Stomach (tissue), 9 donors: Measurements from ENCODE around the gene SEMA4D. TPM values are rescaled to one million over a fixed set of nuclear protein-coding genes. Genes with fewer than 3 reads are reported as not detected.
A peak's percentile ranks its signal among the peaks of the same experiment; 100 is the strongest.

Source experiments
- DNase-seq, 2 donors: peaks; one replicate each; pipeline versions ENCODE4 v3.0.0 to v3.0.0-alpha.2; 2013 to 2019
- H3K27ac ChIP-seq, 5 donors: fragments of 200-600 bp in 4 of 5; sonication (generic) in 4 of 5; one replicate each; pipeline ENCODE4 v1.5.1; 2013 to 2019; ENCODE audit warnings: mild to moderate bottlenecking in 1 of 5, moderate library complexity in 1 of 5
- H3K27me3 ChIP-seq, 3 donors: fragments of 200-600 bp; sonication (generic); one replicate each; pipeline ENCODE4 v1.5.1; 2017 to 2019; ENCODE audit warnings: mixed run types in 1 of 3
- H3K36me3 ChIP-seq, 4 donors: fragments of 200-600 bp; sonication (generic); 1 replicate in 3 of 4; 2 replicates in 1 of 4; pipeline ENCODE4 v1.5.1; 2016 to 2019
- H3K4me1 ChIP-seq, 4 donors: fragments of 200-600 bp; sonication (generic); one replicate each; pipeline ENCODE4 v1.5.1; 2016 to 2019
- H3K4me3 ChIP-seq, 4 donors: fragments of 200-600 bp; sonication (generic) in 3 of 4; one replicate each; pipeline ENCODE4 v1.5.1; 2016 to 2019; ENCODE audit warnings: mild to moderate bottlenecking in 1 of 4
- H3K9me3 ChIP-seq, 4 donors: fragments of 200-600 bp; sonication (generic); one replicate each; pipeline ENCODE4 v1.5.1; 2016 to 2019
- EP300 ChIP-seq: sonication (generic); formaldehyde crosslinking; IDR thresholded peaks from one replicate; pipeline ENCODE4 v1.6.1; 2017; ENCODE audit warnings: antibody characterized with exemption
- POLR2A ChIP-seq, 4 donors: fragments of 450-650 bp; IDR thresholded peaks; one replicate each; pipeline ENCODE4 v1.6.1; 2016; ENCODE audit warnings: antibody characterized with exemption in 4 of 4, control low read depth in 2 of 4, mild to moderate bottlenecking in 1 of 4, moderate library complexity in 1 of 4
- POLR2AphosphoS5 ChIP-seq, 3 donors: sonication (generic); formaldehyde crosslinking; IDR thresholded peaks; one replicate each; pipeline ENCODE4 v1.6.1; 2016; ENCODE audit warnings: antibody characterized with exemption in 3 of 3
- WGBS, 5 donors: extraction: QIAGEN DNeasy Blood & Tissue Kit in 3 of 5; methylation state at CpG; one replicate each; pipeline versions ENCODE4 v1.1.5 to v1.1.7; 2013 to 2018; 5-methylcytosine and 5-hydroxymethylcytosine counted together
- intact Hi-C: fragments of 100-400 bp; cut with DNase I; formaldehyde crosslinking; loops from one replicate; pipeline ENCODE4 v1.15.1; 2023; ENCODE audit warnings: low total_unique reads
- polyA plus RNA-seq, 3 donors: library from polyadenylated mRNA; stranded (reverse); fragments of 200-250 nt; gene quantifications; one replicate each; pipeline ENCODE4 v1.2.3, GENCODE V29; 2013
- total RNA-seq, 5 donors: library from RNA; depleted of rRNA; stranded (reverse); fragments of >200 nt; gene quantifications; one replicate each; pipeline versions ENCODE4 v1.1.0 to v1.2.3, GENCODE V29; 2014 to 2016
- TF ChIP-seq, protein P1 (sequence below), 7 experiments: fragments of 450-650 bp in 4 of 7; fragments of 200-600 bp in 3 of 7; sonication (generic) in 3 of 7; IDR thresholded peaks; one replicate each; pipeline ENCODE4 v1.5.1; 2016 to 2019; ENCODE audit warnings: antibody characterized with exemption in 7 of 7, control low read depth in 2 of 7, mild to moderate bottlenecking in 1 of 7
- donor health status: healthy with polysubstance abuse.
- donor health status: Bipolar disorder and iron deficiency.
- donor health status: healthy.

SEMA4D gene
- total and polyA plus RNA-seq, 8 donors = 4.9 to 43.3 (median 12.5) TPM

DNA sequence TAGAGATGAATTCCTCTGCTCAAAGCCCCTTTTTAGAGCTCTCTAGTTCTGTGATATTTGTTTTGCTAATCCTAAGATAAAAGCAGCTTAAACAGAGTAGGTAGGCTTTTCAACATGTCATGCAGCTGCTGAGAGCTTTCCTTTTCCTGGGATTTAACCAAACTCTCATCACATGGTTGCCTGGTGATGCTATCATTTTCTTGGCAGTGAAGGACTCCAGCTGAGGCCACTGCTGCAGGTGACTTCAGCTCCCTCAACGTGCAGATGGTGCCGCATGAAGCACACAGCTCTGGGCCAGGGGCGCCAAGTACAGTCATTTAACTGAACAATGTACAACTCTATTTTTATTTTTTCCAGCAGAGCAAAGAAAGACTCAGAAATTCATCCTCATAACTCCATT lies 137.4 kb downstream of the SEMA4D start:
- TF ChIP-seq POLR2A (IDR thresholded peaks at IDR 0.05) (no peak), EP300 (no peak), POLR2AphosphoS5 (IDR thresholded peaks at IDR 0.05) (no peak)
- TF ChIP-seq, protein P1, sequence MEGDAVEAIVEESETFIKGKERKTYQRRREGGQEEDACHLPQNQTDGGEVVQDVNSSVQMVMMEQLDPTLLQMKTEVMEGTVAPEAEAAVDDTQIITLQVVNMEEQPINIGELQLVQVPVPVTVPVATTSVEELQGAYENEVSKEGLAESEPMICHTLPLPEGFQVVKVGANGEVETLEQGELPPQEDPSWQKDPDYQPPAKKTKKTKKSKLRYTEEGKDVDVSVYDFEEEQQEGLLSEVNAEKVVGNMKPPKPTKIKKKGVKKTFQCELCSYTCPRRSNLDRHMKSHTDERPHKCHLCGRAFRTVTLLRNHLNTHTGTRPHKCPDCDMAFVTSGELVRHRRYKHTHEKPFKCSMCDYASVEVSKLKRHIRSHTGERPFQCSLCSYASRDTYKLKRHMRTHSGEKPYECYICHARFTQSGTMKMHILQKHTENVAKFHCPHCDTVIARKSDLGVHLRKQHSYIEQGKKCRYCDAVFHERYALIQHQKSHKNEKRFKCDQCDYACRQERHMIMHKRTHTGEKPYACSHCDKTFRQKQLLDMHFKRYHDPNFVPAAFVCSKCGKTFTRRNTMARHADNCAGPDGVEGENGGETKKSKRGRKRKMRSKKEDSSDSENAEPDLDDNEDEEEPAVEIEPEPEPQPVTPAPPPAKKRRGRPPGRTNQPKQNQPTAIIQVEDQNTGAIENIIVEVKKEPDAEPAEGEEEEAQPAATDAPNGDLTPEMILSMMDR (IDR thresholded peaks at IDR 0.05) = no peak
- peaks cover 59 to 90% (median 83%) of the 10 kb centered on the region in 4 donors for H3K36me3 ChIP-seq
- H3K27ac ChIP-seq = peak overlapping the region in 2 of 5 donors; percentile 10 to 17
- H3K4me3 ChIP-seq = no peak overlapping the region
- intact Hi-C loops = no loop called here
- no peaks in the 10 kb centered on the region for H3K27me3 ChIP-seq
- peak in 1 of 2 donors; percentile 35 for DNase-seq
- WGBS, 5 donors = 57 to 70% (median 65%) methylated on average over 3 of the region's 3 CpGs
- H3K9me3 ChIP-seq = no peaks in the 10 kb centered on the region
- peaks cover 0 to 12% (median 6%) of the 10 kb centered on the region in 4 donors for H3K4me1 ChIP-seq

DNA sequence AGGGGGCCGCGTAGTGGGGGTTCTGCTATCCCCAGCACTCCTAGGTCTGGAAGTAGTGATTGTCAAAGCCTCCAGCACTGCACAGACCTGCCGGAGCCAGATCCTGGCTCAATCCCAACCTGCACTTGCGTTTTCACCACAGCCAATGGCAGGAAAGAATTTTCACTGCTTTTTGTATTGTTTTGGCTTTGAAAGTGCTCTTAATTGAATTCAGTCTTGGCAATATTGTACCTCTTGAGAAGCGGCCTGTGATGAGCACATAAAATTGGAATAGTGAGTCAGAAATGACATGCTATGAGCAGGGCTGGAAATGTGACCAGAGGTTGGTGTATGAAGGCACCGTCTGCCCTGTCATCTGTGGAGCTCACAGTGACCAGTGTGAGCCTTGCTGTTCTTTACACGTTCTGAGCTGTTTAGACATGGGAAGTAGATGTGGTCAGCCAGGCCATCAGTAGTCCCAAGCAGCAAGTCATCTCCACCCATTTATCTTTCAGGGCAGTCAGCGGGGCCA lies 138.1 kb downstream of the SEMA4D start:
- Histone ChIP-seq H3K36me3 (peaks cover 60 to 96% (median 89%) of the 10 kb centered on the region in 4 donors), H3K27ac (peak overlapping the region in 4 of 5 donors; percentile 10 to 20 (median 17)), H3K4me3 (no peak overlapping the region), H3K9me3 (no peaks in the 10 kb centered on the region), H3K27me3 (no peaks in the 10 kb centered on the region), H3K4me1 (peaks cover 0 to 12% (median 6%) of the 10 kb centered on the region in 4 donors)
- intact Hi-C loops = no loop called here
- 59 to 74% (median 64%) methylated on average over 7 to 8 of the region's 8 CpGs for WGBS, 5 donors
- TF ChIP-seq, protein P1 (IDR thresholded peaks at IDR 0.05) = no peak
- TF ChIP-seq POLR2A (IDR thresholded peaks at IDR 0.05) (no peak), EP300 (no peak), POLR2AphosphoS5 (IDR thresholded peaks at IDR 0.05) (no peak)
- DNase-seq = no peak

DNA sequence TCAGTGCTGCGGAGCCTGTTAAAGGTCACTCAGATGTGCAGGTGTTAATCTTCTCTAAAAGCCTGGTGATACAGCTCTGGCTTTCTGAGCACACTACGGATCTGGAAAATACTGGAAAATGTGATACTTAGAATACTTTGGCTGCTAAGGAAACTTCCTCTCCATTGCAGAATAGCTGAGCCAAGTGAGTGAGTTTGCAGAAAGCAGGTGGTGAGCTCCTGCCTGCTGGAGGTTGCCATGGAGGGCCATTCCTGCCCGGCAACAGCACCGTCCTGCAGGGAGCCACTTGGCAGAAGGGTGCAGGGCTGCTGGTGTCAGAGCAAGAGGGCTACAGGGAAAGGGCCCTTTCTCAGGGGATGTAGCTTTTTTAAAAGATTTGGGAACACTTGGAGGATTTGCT lies 138.9 kb downstream of the SEMA4D start:
- H3K27me3 ChIP-seq = no peaks in the 10 kb centered on the region
- H3K4me1 ChIP-seq = peaks cover 0 to 12% (median 6%) of the 10 kb centered on the region in 4 donors
- peak in 1 of 2 donors; percentile 67 for DNase-seq
- 42 to 63% (median 57%) methylated on average over 4 of the region's 4 CpGs for WGBS, 5 donors
- peaks cover 63 to 100% (median 96%) of the 10 kb centered on the region in 4 donors for H3K36me3 ChIP-seq
- H3K9me3 ChIP-seq = no peaks in the 10 kb centered on the region
- intact Hi-C loops = no loop called here
- H3K4me3 ChIP-seq = no peak overlapping the region
- no peak overlapping the region for H3K27ac ChIP-seq
- TF ChIP-seq POLR2AphosphoS5 (IDR thresholded peaks at IDR 0.05) = no peak
- TF ChIP-seq EP300 = no peak
- TF ChIP-seq, protein P1 (IDR thresholded peaks at IDR 0.05) = no peak
- no peak for TF ChIP-seq POLR2A (IDR thresholded peaks at IDR 0.05)

DNA sequence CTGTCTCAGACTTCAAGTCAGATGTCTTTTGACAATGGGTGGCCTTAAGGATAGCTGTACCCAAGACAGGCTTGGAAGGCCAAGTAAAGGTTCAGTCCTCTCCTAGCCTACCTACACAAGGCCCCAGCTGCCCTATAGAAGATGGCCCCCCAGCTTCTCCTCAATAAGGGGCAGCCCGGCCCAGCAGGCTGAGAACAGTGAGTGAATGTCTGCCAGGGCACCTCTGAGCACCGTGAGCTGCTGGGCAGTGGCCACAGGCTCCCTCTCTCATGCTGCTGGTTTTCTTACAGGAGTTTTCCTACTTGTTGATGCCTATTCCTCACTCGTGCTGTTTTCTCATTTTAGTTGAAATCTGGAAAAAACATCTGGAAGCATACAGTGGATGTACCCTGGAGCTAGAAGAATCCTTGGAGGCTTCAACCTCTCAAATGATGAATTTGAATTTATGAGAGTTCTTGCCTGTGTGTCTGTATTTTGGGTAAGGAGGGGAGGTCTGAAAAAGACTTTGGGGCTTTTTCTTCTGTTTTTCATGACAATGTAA lies 139.5 kb downstream of the SEMA4D start:
- WGBS, 5 donors = 83 to 88% (median 88%) methylated on average over 2 to 3 of the region's 3 CpGs
- DNase-seq = no peak
- Histone ChIP-seq H3K9me3 (no peaks in the 10 kb centered on the region), H3K27me3 (no peaks in the 10 kb centered on the region), H3K4me3 (no peak overlapping the region), H3K27ac (no peak overlapping the region), H3K36me3 (peaks cover 68 to 100% (median 99%) of the 10 kb centered on the region in 4 donors), H3K4me1 (peaks cover 0 to 12% (median 6%) of the 10 kb centered on the region in 4 donors)
- no peak for TF ChIP-seq POLR2AphosphoS5 (IDR thresholded peaks at IDR 0.05)
- TF ChIP-seq EP300 = no peak
- TF ChIP-seq POLR2A (IDR thresholded peaks at IDR 0.05) = no peak
- TF ChIP-seq, protein P1 (IDR thresholded peaks at IDR 0.05) = no peak
- intact Hi-C loops = no loop called here
